ENCODE data around the gene CLINT1. TPM values are rescaled to one million over a fixed set of nuclear protein-coding genes. Genes with fewer than 3 reads are reported as not detected.
A peak's percentile ranks its signal among the peaks of the same experiment; 100 is the strongest.

The CLINT1 gene
- total RNA-seq, result 92.4 and 105 TPM in 2 replicates

GRCh38 chr5:157858527-157859226 lies at the start of gene CLINT1:
CLINT1 (minus strand) TSS chr5:157859145; CDS start chr5:157858970, 175 bp downstream.
- H3K4me3 Mint-ChIP-seq, result peak within 1 kb of the TSS; percentile 97
- peak within 1 kb of the TSS; percentile 93 for H3K27ac Mint-ChIP-seq
- ATAC-seq (ENCODE audit: low read depth), result peak; percentile 82
- CTCF ChIA-PET, result interaction anchor here (1.0 to 1.2 kb wide), 2 partner anchors 36 to 90 kb away, joined by 3 to 6 read pairs; no protein-coding TSS in a partner anchor
- peaks cover 17% of the 10 kb centered on the region for H3K36me3 Mint-ChIP-seq (ENCODE audit: low read depth)
- POLR2A ChIA-PET, result interaction anchor here (0.5 to 1.6 kb wide), 12 partner anchors 25 to 587 kb away, joined by 3 to 10 read pairs (median 3); no protein-coding TSS in a partner anchor
- TF ChIP-seq, protein P1, sequence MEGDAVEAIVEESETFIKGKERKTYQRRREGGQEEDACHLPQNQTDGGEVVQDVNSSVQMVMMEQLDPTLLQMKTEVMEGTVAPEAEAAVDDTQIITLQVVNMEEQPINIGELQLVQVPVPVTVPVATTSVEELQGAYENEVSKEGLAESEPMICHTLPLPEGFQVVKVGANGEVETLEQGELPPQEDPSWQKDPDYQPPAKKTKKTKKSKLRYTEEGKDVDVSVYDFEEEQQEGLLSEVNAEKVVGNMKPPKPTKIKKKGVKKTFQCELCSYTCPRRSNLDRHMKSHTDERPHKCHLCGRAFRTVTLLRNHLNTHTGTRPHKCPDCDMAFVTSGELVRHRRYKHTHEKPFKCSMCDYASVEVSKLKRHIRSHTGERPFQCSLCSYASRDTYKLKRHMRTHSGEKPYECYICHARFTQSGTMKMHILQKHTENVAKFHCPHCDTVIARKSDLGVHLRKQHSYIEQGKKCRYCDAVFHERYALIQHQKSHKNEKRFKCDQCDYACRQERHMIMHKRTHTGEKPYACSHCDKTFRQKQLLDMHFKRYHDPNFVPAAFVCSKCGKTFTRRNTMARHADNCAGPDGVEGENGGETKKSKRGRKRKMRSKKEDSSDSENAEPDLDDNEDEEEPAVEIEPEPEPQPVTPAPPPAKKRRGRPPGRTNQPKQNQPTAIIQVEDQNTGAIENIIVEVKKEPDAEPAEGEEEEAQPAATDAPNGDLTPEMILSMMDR (IDR thresholded peaks at IDR 0.05), result no peak
- no peaks in the 10 kb centered on the region for H3K27me3 Mint-ChIP-seq
- intact Hi-C loops (cut with micrococcal nuclease), result loop anchor here (5.0 kb wide), 1 partner anchor 36 kb away; no protein-coding TSS in a partner anchor
- no peaks in the 10 kb centered on the region for H3K9me3 Mint-ChIP-seq
- DNase-seq, result peak; percentile 82
- H3K4me1 Mint-ChIP-seq, result peaks cover 76% of the 10 kb centered on the region

DNA sequence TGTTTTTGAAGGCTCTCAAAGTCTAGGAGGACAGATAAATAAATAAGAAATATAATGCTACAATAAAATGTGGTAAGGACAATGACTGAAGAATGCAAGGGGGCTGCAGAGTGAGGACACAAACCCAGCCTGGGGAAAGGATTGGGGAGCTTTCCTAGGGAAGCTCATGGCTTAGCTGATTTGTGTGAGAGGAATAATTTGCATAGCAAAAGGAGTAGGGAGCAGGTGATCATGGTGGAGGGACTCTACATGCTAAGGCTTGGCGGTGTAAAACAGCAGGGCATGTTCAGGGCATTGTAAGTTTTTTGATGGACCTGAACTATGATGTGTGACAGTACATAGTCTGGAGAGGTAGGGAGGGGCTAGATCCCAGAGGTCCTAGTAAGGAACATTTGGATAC lies 49.5 kb upstream of the CLINT1 start:
- DNase-seq (no peak), ATAC-seq (ENCODE audit: low read depth) (no peak)
- H3K27me3 Mint-ChIP-seq, result no peaks in the 10 kb centered on the region
- intact Hi-C loops (cut with micrococcal nuclease), result no loop called here
- peak overlapping the region; percentile 38 for H3K27ac Mint-ChIP-seq
- H3K9me3 Mint-ChIP-seq, result no peaks in the 10 kb centered on the region
- peaks cover 24% of the 10 kb centered on the region for H3K4me1 Mint-ChIP-seq
- no peaks in the 10 kb centered on the region for H3K36me3 Mint-ChIP-seq (ENCODE audit: low read depth)
- H3K4me3 Mint-ChIP-seq, result no peak overlapping the region
- TF ChIP-seq, protein P1 (IDR thresholded peaks at IDR 0.05), result no peak
- ChIA-PET CTCF (no interaction called here), POLR2A (no interaction called here)

- Mint-ChIP-seq H3K27me3 (no peaks in the 10 kb centered on the region), H3K4me1 (peaks cover 15% of the 10 kb centered on the region), H3K36me3 (ENCODE audit: low read depth) (no peaks in the 10 kb centered on the region), H3K4me3 (no peak overlapping the region), H3K27ac (no peak overlapping the region), H3K9me3 (no peaks in the 10 kb centered on the region)
- ATAC-seq (ENCODE audit: low read depth) (no peak), DNase-seq (no peak)
- POLR2A ChIA-PET, result interaction anchor here (1.2 kb wide), 1 partner anchor 47 kb away, joined by 15 read pairs; no protein-coding TSS in a partner anchor
- intact Hi-C loops (cut with micrococcal nuclease), result no loop called here
- CTCF ChIA-PET, result interaction anchor here (0.7 to 0.8 kb wide), 2 partner anchors 79 to 1224 kb away, joined by 3 read pairs; no protein-coding TSS in a partner anchor
- TF ChIP-seq, protein P1 (IDR thresholded peaks at IDR 0.05), result no peak
These were observed 48.5 kb upstream of the CLINT1 start for GRCh38 chr5:157907479-157907878.

GRCh38 chr5:157903117-157903450 lies 44.1 kb upstream of the CLINT1 start:
- Mint-ChIP-seq H3K4me1 (no peaks in the 10 kb centered on the region), H3K27ac (no peak overlapping the region), H3K9me3 (no peaks in the 10 kb centered on the region), H3K4me3 (no peak overlapping the region), H3K27me3 (no peaks in the 10 kb centered on the region), H3K36me3 (ENCODE audit: low read depth) (no peaks in the 10 kb centered on the region)
- TF ChIP-seq, protein P1 (IDR thresholded peaks at IDR 0.05), result no peak
- DNase-seq, result no peak
- POLR2A ChIA-PET, result no interaction called here
- ATAC-seq (ENCODE audit: low read depth), result no peak
- CTCF ChIA-PET, result interaction anchor here (0.9 kb wide), 1 partner anchor 46 kb away, joined by 3 read pairs; no protein-coding TSS in a partner anchor
- intact Hi-C loops (cut with micrococcal nuclease), result no loop called here

GRCh38 chr5:157902449-157903116 lies 43.6 kb upstream of the CLINT1 start:
- TF ChIP-seq, protein P1 (IDR thresholded peaks at IDR 0.05), result no peak
- intact Hi-C loops (cut with micrococcal nuclease), result no loop called here
- no peaks in the 10 kb centered on the region for H3K27me3 Mint-ChIP-seq
- DNase-seq (no peak), ATAC-seq (ENCODE audit: low read depth) (no peak)
- ChIA-PET CTCF (interaction anchor here (0.9 kb wide), 1 partner anchor 46 kb away, joined by 3 read pairs; no protein-coding TSS in a partner anchor), POLR2A (no interaction called here)
- H3K27ac Mint-ChIP-seq, result no peak overlapping the region
- H3K4me1 Mint-ChIP-seq, result no peaks in the 10 kb centered on the region
- H3K36me3 Mint-ChIP-seq (ENCODE audit: low read depth), result no peaks in the 10 kb centered on the region
- H3K9me3 Mint-ChIP-seq, result no peaks in the 10 kb centered on the region
- H3K4me3 Mint-ChIP-seq, result no peak overlapping the region
